Measurements from ENCODE around the gene ZNF667.

The ZNF667 gene

GRCh38 chr19:56491399-56491798 is 14.3 kb upstream of the ZNF667 start:
- TF ChIP-seq POLR2A (IDR thresholded peaks at IDR 0.05; ENCODE audit: extremely low read depth, insufficient read length) = no peak
- no peak for TF ChIP-seq CTCF (IDR thresholded peaks at IDR 0.05; ENCODE audit: low read depth, low read length)
- TF ChIP-seq MAX (IDR thresholded peaks at IDR 0.05; ENCODE audit: low read depth, low read length) = no peak
- TF ChIP-seq MYC (IDR thresholded peaks at IDR 0.05; ENCODE audit: low read depth, low read length) = no peak
- no peak overlapping the region for H3K4me3 ChIP-seq (ENCODE audit: low read depth, low read length)

GRCh38 chr19:56477429-56478338 is 539 bp upstream of the ZNF667 start:
- no peak for TF ChIP-seq CTCF (IDR thresholded peaks at IDR 0.05; ENCODE audit: low read depth, low read length)
- TF ChIP-seq MAX (IDR thresholded peaks at IDR 0.05; ENCODE audit: low read depth, low read length) = no peak
- TF ChIP-seq MYC (IDR thresholded peaks at IDR 0.05; ENCODE audit: low read depth, low read length) = no peak
- TF ChIP-seq POLR2A (IDR thresholded peaks at IDR 0.05; ENCODE audit: extremely low read depth, insufficient read length) = no peak
- no peak overlapping the region for H3K4me3 ChIP-seq (ENCODE audit: low read depth, low read length)
- no peak for DNase-seq (ENCODE audit: low read depth)

More at GRCh38 chr19:56491399-56491798, 14.3 kb upstream of the ZNF667 start:
- DNase-seq (ENCODE audit: low read depth) = no peak

- no peak for DNase-seq (ENCODE audit: low read depth)
- TF ChIP-seq POLR2A (IDR thresholded peaks at IDR 0.05; ENCODE audit: extremely low read depth, insufficient read length) = no peak
- no peak for TF ChIP-seq MAX (IDR thresholded peaks at IDR 0.05; ENCODE audit: low read depth, low read length)
- TF ChIP-seq MYC (IDR thresholded peaks at IDR 0.05; ENCODE audit: low read depth, low read length) = no peak
- no peak for TF ChIP-seq CTCF (IDR thresholded peaks at IDR 0.05; ENCODE audit: low read depth, low read length)
- H3K4me3 ChIP-seq (ENCODE audit: low read depth, low read length) = no peak overlapping the region
Measured at GRCh38 chr19:56476093-56476492, 1.1 kb downstream of the ZNF667 start.

GRCh38 chr19:56474308-56474707 is 2.8 kb downstream of the ZNF667 start:
- TF ChIP-seq MYC (IDR thresholded peaks at IDR 0.05; ENCODE audit: low read depth, low read length) (no peak), MAX (IDR thresholded peaks at IDR 0.05; ENCODE audit: low read depth, low read length) (no peak), CTCF (IDR thresholded peaks at IDR 0.05; ENCODE audit: low read depth, low read length) (no peak), POLR2A (IDR thresholded peaks at IDR 0.05; ENCODE audit: extremely low read depth, insufficient read length) (no peak)
- H3K4me3 ChIP-seq (ENCODE audit: low read depth, low read length) = no peak overlapping the region
- DNase-seq (ENCODE audit: low read depth) = no peak

GRCh38 chr19:56441206-56441792 is 35.8 kb downstream of the ZNF667 start:
- no peak for DNase-seq (ENCODE audit: low read depth)
- TF ChIP-seq MYC (IDR thresholded peaks at IDR 0.05; ENCODE audit: low read depth, low read length) (no peak), MAX (IDR thresholded peaks at IDR 0.05; ENCODE audit: low read depth, low read length) (no peak), CTCF (IDR thresholded peaks at IDR 0.05; ENCODE audit: low read depth, low read length) (no peak), POLR2A (IDR thresholded peaks at IDR 0.05; ENCODE audit: extremely low read depth, insufficient read length) (no peak)
- H3K4me3 ChIP-seq (ENCODE audit: low read depth, low read length) = no peak overlapping the region
